HG02870 (cell line): ENCODE data around the gene ZFP69.

Experiments
- ATAC-seq: cut with Tn5 transposase; IDR thresholded peaks from one replicate; pipeline ENCODE4 v1.9.1; 2021; ENCODE audit warnings: mild to moderate bottlenecking, moderate library complexity; ENCODE audit not compliant: unreplicated experiment

The ZFP69 gene

GRCh38 chr1:40507973-40508372 lies 30.9 kb downstream of the ZFP69 start:
- ATAC-seq: no peak

- peak; percentile 81 for ATAC-seq
Observed at GRCh38 chr1:40508375-40509341, 31.6 kb downstream of the ZFP69 start, which contains the start of gene EXO5. TSS of gene EXO5 (plus strand) at chr1:40508767. CDS start at chr1:40514545, 5,778 bp downstream.

- ATAC-seq: no peak
Observed at GRCh38 chr1:40519517-40519916, 42.4 kb downstream of the ZFP69 start.

DNA sequence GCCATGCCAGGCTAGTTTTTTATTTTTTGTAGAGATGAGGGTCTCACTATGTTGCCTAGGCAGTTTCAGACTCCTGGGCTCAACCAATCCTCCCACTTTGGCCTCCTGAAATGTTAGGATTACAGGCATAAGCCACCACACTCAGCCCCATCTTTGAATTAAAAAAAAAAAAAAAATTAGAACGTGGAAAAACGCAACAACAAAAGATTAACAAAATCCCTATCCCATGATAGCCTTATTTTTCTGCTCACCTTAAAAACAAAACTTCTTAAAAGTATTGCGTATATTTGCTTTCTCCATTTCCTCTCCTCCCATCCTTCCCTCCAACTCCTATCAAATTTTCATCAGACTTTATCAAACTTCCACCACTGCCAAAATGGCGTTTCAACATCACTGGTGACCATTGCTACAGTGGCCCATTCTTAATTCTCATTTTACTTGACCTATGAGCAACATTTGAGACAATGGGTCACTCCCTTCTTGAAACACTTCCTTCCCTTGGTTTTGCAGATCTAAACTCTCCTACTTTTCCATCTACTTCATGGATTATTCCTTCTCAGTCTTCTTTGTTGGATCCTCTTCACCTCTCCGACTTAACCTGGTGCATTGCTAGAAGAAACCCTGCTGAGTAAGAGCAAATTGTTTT lies 53.8 kb downstream of the ZFP69 start:
- ATAC-seq: no peak

- ATAC-seq: peak; percentile 94
Observed at GRCh38 chr1:40531381-40532061, 54.4 kb downstream of the ZFP69 start, which contains the start of gene ZNF684. TSS of gene ZNF684 (plus strand) at chr1:40531637. CDS start at chr1:40533167, 1,530 bp downstream.

DNA sequence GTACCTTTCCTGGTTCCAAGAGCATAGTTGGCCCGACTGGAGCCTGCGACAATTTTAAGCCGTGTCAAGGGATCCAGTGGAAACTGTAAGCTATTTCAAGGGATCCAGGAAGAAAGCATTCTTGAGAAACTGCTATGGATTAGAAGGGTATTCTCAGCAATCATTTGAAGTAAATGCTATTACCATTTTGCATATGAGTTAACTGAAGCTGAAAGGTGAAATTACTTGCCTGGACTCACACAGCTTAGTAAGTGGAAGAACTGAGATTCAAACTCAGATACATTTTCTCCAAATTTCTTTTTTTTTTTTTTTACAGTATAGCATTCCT lies 54.9 kb downstream of the ZFP69 start:
- no peak for ATAC-seq

DNA sequence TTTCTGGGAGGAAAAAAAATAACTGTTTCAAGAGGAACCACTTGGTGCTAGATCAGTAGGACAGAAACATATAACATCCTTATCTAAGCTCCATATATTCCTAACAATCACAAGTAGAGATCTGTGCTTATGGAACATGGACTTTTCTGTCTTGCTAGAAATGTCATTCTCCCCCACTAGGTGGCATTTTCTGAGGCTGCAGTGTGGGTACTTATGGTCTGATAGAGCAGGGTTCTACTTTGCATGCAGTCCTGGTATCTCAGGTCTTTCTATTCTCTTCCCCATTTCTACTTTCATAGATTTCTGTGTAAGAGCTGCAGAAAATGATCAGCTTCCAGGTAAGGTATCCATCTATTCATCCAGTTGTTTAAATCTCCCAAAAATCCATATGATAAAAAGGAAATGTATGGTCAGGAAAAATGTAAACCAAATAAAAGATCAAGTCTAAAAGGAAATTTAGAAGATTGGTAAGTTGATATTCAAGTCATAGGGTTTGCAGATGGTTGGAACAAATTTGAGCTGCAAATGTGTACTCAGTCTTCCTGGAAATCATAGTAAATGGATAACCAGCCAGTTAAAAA lies 55.8 kb downstream of the ZFP69 start:
- ATAC-seq: no peak

GRCh38 chr1:40534589-40534988 lies 57.5 kb downstream of the ZFP69 start:
- ATAC-seq: no peak

GRCh38 chr1:40535732-40536131 lies 58.6 kb downstream of the ZFP69 start:
- ATAC-seq: no peak

DNA sequence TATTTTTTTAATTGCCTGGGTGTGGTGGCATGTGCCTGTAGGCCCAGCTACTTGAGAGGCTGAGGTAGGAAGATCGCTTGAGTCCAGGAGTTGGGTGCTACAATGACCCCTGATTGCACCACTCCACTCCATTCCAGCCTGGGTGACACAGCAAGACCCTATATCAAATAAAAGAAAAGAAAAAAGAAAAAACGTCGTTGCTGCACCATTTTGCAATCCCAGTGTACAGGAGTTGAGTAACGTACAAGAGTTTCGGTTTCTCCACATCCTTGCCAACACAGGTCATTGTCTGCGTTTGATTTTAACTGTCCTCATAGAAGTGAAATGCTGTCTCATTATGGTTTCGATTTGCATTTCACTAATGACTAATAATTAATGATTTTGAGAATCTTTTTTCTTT lies 62.2 kb downstream of the ZFP69 start:
- ATAC-seq: no peak
